Measurements from ENCODE around the gene TRPV4. TPM values are rescaled to one million over a fixed set of nuclear protein-coding genes. Genes with fewer than 3 reads are reported as not detected.

The TRPV4 gene
- total RNA-seq, 2 donors from 2014 or later: 1.0 to 1.2 TPM

DNA sequence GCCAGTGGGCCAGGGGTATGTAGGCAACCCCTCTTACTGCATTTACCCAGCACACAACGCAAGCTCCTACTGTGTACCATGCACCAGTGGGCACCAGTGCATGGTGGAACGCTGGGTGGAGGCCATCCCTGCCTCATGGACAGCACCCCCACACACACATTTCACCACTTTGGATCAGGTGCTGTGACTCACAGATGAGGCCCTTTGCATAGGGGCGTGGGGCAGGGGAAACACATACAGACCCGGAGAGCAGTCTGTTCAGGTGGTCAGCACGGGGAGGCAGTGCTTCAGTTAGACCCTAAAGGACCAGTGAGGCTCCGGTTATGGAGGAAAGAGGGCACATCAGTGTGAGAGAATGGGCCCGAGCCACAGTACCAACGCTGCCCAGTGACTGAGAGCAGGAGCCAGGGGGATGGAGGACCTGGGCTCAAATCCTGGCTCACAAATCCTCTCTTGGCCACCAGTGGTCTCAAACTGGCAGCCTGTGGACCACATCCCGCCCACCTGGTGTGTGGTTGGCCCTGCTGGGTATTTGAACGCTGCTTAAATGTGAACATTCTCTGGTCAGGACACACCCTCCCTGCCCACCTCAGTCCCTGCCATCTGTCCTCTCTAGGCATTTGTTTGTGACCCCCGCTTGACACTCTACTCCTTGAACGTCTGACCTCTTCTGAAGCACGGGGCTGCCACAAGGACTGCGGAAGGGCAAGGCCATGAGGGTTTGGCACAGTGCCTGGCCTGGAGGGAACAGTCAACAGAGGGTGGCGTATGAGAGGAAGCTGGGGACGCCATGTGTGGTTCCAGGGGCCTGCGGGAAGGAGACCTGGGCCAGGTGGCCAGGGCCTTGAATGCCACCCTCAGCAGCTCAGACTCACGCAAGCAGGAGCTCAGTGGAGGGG is 72.9 kb downstream of the TRPV4 start:
- intact Hi-C loops (cut with DNase I): loop anchor here in 1 of 2 donors (5.0 kb wide), 1 partner anchor 163 kb away; no protein-coding TSS in a partner anchor
- ATAC-seq: peak; percentile 70 to 77
- DNase-seq: peak; percentile 53

DNA sequence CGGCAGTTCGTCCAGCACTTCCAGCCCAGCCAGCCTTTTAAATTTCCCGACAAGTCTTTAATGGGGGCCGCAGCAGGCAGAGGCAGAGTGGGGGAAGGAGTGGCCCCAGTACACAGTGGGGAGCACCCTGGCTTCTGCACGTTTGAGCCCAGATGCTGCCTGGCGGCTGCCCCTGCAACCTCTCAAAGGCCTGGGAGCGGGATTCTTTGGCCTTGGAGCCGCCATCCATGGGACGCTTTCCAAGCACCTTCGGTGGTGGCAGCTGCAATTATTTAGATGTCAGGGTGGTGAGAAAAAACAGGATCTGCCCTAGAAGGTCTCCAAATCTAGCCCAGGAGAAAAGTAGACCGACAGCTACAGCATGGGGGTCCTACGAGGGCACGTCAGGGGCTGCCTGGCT is 73.6 kb downstream of the TRPV4 start:
- intact Hi-C loops (cut with DNase I): no loop called here
- DNase-seq: no peak
- no peak for ATAC-seq

GRCh38 chr12:109758426-109759420 is 74.5 kb downstream of the TRPV4 start:
- DNase-seq: no peak
- no peak for ATAC-seq
- intact Hi-C loops (cut with DNase I): no loop called here

DNA sequence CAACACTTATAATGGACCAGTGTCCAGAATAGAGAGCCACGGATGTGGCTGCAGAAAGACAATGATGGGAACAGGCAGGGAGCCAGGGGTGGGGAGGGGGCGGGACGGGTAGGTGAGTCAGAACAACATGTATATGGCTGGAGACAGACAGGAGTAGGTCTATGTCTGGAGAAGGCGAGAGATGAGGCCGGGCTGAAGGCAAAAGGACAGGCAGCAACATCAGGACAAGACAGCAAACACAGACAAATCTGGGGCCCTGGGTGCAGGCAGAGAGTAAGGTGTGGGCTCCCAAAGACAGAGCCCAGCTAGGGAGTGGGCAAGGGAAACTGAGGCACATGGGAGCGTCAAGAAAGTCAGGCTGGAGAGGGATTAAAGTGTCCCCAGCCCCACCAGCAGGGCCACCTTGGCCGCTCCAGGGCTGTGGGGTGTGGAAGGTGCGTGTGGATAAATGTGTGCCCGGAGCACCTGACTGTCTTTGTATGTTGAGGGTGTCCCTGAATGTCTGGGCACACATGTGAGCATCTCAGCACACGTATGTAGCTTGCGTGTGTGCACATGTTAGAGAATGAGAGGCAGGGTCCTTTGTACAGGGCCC is 75.4 kb downstream of the TRPV4 start:
- intact Hi-C loops (cut with DNase I): no loop called here
- DNase-seq (no peak), ATAC-seq (no peak)

GRCh38 chr12:109756457-109756856 is 76.7 kb downstream of the TRPV4 start:
- ATAC-seq: no peak
- no peak for DNase-seq
- intact Hi-C loops (cut with DNase I): no loop called here

DNA sequence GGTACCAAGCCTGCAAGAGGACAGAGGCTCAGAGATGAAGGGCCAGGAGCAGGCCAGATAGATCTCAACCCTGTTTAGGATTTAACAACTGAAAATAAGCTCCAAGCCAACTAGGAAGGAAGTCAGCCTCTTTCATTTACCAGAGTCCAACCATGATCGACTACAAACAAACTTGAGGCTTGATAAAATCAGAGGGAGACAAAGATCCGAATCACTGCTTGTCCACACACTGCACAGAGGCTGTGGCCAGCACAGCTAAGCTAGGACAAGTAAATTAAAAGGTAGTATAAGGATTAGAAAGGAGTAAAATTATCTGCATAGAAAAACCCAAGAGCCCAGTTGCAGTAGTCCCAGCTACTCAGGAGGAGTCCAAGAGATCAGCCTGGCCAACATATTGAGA is 79.2 kb downstream of the TRPV4 start:
- intact Hi-C loops (cut with DNase I): no loop called here
- ATAC-seq: no peak
- DNase-seq: no peak

DNA sequence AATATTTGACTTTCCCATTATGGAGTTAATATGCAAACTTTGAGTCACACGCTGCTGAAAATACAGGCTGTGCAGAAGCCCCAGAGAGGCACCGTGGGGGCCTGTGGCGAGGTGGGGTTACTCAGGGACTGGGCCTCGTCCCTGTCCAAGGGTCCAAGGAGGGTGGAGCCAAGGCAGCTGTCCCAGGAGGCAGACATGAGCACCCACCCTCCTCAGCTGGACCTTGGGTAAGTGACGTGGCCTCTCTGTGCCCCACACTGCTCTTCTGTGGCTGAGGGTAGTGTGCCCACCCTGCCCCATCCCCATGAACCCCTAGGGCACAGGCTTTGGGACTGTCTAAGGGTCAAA is 80.2 kb downstream of the TRPV4 start:
- DNase-seq: no peak
- ATAC-seq: no peak
- intact Hi-C loops (cut with DNase I): no loop called here

GRCh38 chr12:109752117-109753053 is 80.8 kb downstream of the TRPV4 start:
- DNase-seq: no peak
- no peak for ATAC-seq
- intact Hi-C loops (cut with DNase I): no loop called here

DNA sequence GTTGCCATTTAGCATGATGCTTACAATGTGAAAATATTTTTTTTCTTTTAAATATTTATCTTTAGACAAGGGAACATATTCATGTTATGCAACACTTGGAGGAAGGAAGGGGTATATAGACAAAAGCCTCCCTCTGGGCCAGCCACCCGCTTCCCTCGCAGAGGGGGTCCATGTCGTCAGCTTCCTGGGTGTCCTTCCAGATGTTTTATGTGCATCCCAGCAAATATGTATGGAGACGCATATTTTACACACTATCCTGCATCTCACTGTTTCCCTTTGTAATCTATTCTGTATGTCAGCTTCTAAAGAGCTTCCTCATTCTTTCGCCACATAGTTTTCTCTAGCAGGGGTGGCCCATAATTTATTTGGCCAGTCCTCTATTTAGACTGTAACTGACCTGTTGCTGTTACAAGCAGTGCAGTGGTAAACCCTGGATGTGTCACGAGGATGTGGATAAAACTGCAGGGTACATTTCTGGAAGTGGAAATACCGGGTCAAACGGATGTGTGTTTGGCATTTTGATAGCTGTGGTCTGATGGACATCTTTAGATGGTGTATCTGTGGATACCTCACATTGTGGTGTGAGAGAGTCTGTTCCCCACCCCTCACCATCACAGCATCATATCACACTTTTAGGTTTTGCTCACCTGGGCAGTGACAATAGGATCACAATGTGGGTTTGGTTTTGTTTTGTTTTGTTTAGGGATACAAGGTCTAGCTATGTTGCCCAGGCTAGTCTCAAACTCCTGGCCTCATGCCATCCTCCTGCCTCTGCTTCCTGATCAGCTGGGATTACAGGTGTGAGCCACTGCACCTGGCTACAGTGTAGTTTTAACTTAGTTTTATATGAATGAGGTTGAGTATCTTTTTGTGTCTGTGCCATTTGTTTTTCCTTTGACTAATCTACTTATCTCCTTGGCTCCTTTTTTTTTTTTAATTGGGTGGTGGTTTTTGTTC is 87.9 kb downstream of the TRPV4 start:
- DNase-seq: no peak
- intact Hi-C loops (cut with DNase I): no loop called here
- no peak for ATAC-seq

DNA sequence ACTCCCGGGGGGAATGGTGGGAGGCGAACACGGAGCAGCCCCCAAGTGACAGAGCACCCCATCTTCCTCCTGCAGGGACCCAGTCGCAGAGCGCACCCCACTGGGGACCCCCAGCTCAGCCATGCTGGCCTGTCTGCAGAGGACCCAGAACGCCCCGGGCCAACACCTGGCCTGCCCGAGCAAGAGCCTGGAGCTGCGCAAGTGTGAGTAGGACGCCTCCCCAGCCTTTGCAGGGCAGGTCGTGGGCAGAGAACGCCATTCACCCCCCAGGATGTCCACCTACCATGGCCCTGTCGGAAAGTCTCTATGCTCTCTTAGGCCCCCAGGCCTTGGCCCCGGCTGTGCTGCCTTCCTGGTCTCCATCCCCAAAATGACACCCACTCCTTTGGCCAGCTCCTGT is 89.2 kb downstream of the TRPV4 start:
- intact Hi-C loops (cut with DNase I): no loop called here
- ATAC-seq (no peak), DNase-seq (peak; percentile 10)

- intact Hi-C loops (cut with DNase I): no loop called here
- ATAC-seq: no peak
- peak; percentile 10 for DNase-seq
Measured at GRCh38 chr12:109743076-109743910, 89.9 kb downstream of the TRPV4 start.

- intact Hi-C loops (cut with DNase I): no loop called here
- peak; percentile 6 for DNase-seq
- no peak for ATAC-seq
Measured at GRCh38 chr12:109741970-109742703, 91.1 kb downstream of the TRPV4 start.

DNA sequence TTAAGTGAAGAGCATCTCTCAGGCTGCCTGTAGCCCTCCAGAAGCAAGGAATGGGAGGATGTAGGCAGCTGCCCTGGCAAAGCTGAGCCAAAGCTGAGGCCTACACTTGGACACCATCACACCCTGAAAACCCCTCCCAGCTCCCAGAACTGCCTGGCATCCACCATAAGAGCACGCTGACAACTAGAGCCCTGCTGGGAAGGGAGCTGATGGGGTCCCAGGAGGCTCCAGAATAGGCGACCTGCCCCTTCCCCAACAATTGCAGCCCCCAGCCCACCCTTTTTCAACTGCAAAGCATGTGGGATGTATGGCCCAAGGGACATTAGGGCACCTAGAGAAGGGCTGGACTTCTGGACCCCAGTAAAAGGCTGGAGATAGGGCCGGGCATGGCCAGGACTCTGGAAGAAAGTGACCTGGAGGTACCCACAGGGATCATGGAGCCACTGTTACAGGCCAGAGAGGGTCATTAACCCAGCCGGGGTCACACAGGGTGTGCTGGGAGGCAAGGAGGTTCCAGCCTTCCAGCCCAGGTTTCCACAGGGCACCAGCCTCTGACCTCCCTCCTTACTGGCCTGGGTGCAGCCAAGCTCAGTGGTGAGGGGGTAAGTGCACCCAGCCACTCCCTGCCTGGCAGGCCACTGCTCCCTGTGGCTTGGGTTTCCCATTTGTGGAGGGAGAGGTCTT is 91.8 kb downstream of the TRPV4 start:
- DNase-seq (peak; percentile 12), ATAC-seq (peak in 1 of 2 donors; percentile 34)
- intact Hi-C loops (cut with DNase I): no loop called here

GRCh38 chr12:109740694-109741245 is 92.4 kb downstream of the TRPV4 start:
- intact Hi-C loops (cut with DNase I): no loop called here
- DNase-seq (peak; percentile 14), ATAC-seq (no peak)
